CD14-positive monocyte (primary cell): ENCODE results near the gene NPAS3. TPM values are rescaled to one million over a fixed set of nuclear protein-coding genes. Genes with fewer than 3 reads are reported as not detected.

Experiments
- DNase-seq, 3 donors: peaks; one replicate each; pipeline ENCODE4 v3.0.0-alpha.2; 2011 to 2022
- H2AFZ ChIP-seq: 2 replicates; pipeline ENCODE4 v1.6.0; 2012; ENCODE audit warnings: mild to moderate bottlenecking, low read depth, low read length, inconsistent platforms; ENCODE audit not compliant: insufficient read depth, poor library complexity, severe bottlenecking
- H3K27ac ChIP-seq, 2 donors: 1 replicate in 1 of 2; 2 replicates in 1 of 2; pipeline ENCODE4 v1.5.1; 2012 to 2013; ENCODE audit warnings: low read length in 2 of 2, control low read depth in 1 of 2, inconsistent platforms in 1 of 2, low read depth in 1 of 2, mild to moderate bottlenecking in 1 of 2
- H3K27me3 ChIP-seq, 2 donors: one replicate each; pipeline versions ENCODE4 v1.6.0 to v1.6.1; 2011 to 2013; ENCODE audit warnings: low read length in 2 of 2; ENCODE audit not compliant: control insufficient read depth in 2 of 2, insufficient read depth in 2 of 2
- H3K36me3 ChIP-seq, 2 donors: replicated peaks in 1 of 2; 1 replicate in 1 of 2; 2 replicates in 1 of 2; pipeline versions ENCODE4 v1.5.1 to v1.6.1; 2012 to 2013; ENCODE audit warnings: low read length in 2 of 2, control low read depth in 1 of 2, inconsistent platforms in 1 of 2, mild to moderate bottlenecking in 1 of 2; ENCODE audit not compliant: insufficient read depth in 2 of 2, control insufficient read depth in 1 of 2
- H3K4me1 ChIP-seq, 2 donors: 1 replicate in 1 of 2; 2 replicates in 1 of 2; pipeline versions ENCODE4 v1.5.1 to v1.6.1; 2012 to 2013; ENCODE audit warnings: low read length in 2 of 2, control low read depth in 1 of 2, inconsistent platforms in 1 of 2, mild to moderate bottlenecking in 1 of 2, moderate library complexity in 1 of 2; ENCODE audit not compliant: insufficient read depth in 2 of 2, control insufficient read depth in 1 of 2
- H3K4me2 ChIP-seq: replicated peaks from 2 replicates; pipeline ENCODE3; 2012; ENCODE audit warnings: low read length, moderate library complexity, mild to moderate bottlenecking; ENCODE audit not compliant: poor library complexity, severe bottlenecking; ENCODE audit errors: extremely low read depth
- H3K4me3 ChIP-seq, 3 experiments: fragments of 200-600 bp in 1 of 3; sonication (generic) in 1 of 3; replicated peaks in 1 of 3; 1 replicate in 2 of 3; 2 replicates in 1 of 3; pipeline ENCODE4 v1.5.1; 2011 to 2013; ENCODE audit warnings: low read length in 3 of 3, mild to moderate bottlenecking in 3 of 3, control low read depth in 2 of 3, low read depth in 2 of 3, inconsistent platforms in 1 of 3, moderate library complexity in 1 of 3
- H3K79me2 ChIP-seq: 2 replicates; pipeline ENCODE4 v1.6.0; 2012; ENCODE audit warnings: mild to moderate bottlenecking, control low read depth, inconsistent platforms, low read length, moderate library complexity; ENCODE audit not compliant: insufficient read depth
- H3K9ac ChIP-seq: 2 replicates; pipeline ENCODE4 v1.6.0; 2017; ENCODE audit warnings: low read length, mild to moderate bottlenecking; ENCODE audit not compliant: insufficient read depth, poor library complexity, severe bottlenecking
- H3K9me3 ChIP-seq, 2 donors: replicated peaks in 1 of 2; 1 replicate in 1 of 2; 2 replicates in 1 of 2; pipeline versions ENCODE4 v1.5.1 to v1.6.1; 2012 to 2013; ENCODE audit warnings: low read length in 2 of 2, control low read depth in 1 of 2; ENCODE audit not compliant: control insufficient read depth in 1 of 2, insufficient read depth in 1 of 2
- H4K20me1 ChIP-seq: 2 replicates; pipeline ENCODE4 v1.6.0; 2012; ENCODE audit warnings: mild to moderate bottlenecking, low read length, control low read depth, moderate library complexity; ENCODE audit not compliant: insufficient read depth
- H3K27ac Mint-ChIP-seq, 7 donors: one replicate each; pipeline ENCODE4 v1.8.0; 2020; ENCODE audit warnings: mild to moderate bottlenecking in 7 of 7, mixed read lengths in 7 of 7, moderate library complexity in 6 of 7, inconsistent platforms in 2 of 7
- H3K27me3 Mint-ChIP-seq, 3 donors: one replicate each; pipeline ENCODE4 v1.8.0; 2021 to 2022; ENCODE audit warnings: low read depth in 3 of 3, mild to moderate bottlenecking in 3 of 3, mixed read lengths in 3 of 3, moderate library complexity in 3 of 3, inconsistent platforms in 1 of 3
- H3K36me3 Mint-ChIP-seq, 2 donors: one replicate each; pipeline ENCODE4 v1.8.0; 2020; ENCODE audit warnings: mixed read lengths in 2 of 2, inconsistent platforms in 1 of 2, mild to moderate bottlenecking in 1 of 2
- H3K4me1 Mint-ChIP-seq: one replicate; pipeline ENCODE4 v1.8.0; 2020; ENCODE audit warnings: mild to moderate bottlenecking, mixed read lengths
- H3K4me3 Mint-ChIP-seq, 2 donors: one replicate each; pipeline ENCODE4 v1.8.0; 2020; ENCODE audit warnings: mild to moderate bottlenecking in 2 of 2, mixed read lengths in 2 of 2, moderate library complexity in 1 of 2
- H3K9me3 Mint-ChIP-seq, 7 donors: one replicate each; pipeline ENCODE4 v1.8.0; 2020 to 2022; ENCODE audit warnings: mixed read lengths in 7 of 7, mild to moderate bottlenecking in 6 of 7, moderate library complexity in 6 of 7, inconsistent platforms in 2 of 7
- WGBS: methylation state at CpG from one replicate; pipeline ENCODE4 v1.1.5; 2013; ENCODE audit warnings: missing lambda C conversion rate; ENCODE audit not compliant: insufficient coverage; 5-methylcytosine and 5-hydroxymethylcytosine counted together
- intact Hi-C, 2 donors: fragments of 100-400 bp; cut with micrococcal nuclease; formaldehyde crosslinking; loops; one replicate each; pipeline versions ENCODE4 v1.15.0 to v1.15.1; 2023
- polyA plus RNA-seq, 3 donors: library from polyadenylated mRNA; depleted of rRNA in 1 of 3; unstranded in 2 of 3; stranded (reverse) in 1 of 3; fragments of 300-500 nt in 2 of 3; fragments of >200 nt in 1 of 3; fragmentation: Illumina TruSeq in 2 of 3; gene quantifications; 1 replicate in 2 of 3; 2 replicates in 1 of 3; pipeline ENCODE4 v1.2.3, GENCODE V29; 2012 to 2021
- TF ChIP-seq, protein P1 (sequence below): fragments of 200-600 bp; IDR thresholded peaks from one replicate; pipeline ENCODE4 v1.8.0; 2022; ENCODE audit warnings: antibody characterized with exemption, mild to moderate bottlenecking

NPAS3 gene
- polyA plus RNA-seq, 3 donors = not detected

- Mint-ChIP-seq H3K27me3 (no peaks in the 10 kb centered on the region), H3K27ac (no peak overlapping the region), H3K4me3 (no peak overlapping the region), H3K9me3 (peaks cover 0 to 10% (median 4%) of the 10 kb centered on the region in 7 donors), H3K36me3 (no peaks in the 10 kb centered on the region), H3K4me1 (no peaks in the 10 kb centered on the region)
- Histone ChIP-seq H3K27me3 (no peaks in the 10 kb centered on the region), H2AFZ (no peak overlapping the region), H3K36me3 (no peaks in the 10 kb centered on the region), H3K9me3 (peaks cover 3 to 5% of the 10 kb centered on the region in 2 donors), H3K4me1 (no peaks in the 10 kb centered on the region), H3K79me2 (no peaks in the 10 kb centered on the region), H4K20me1 (no peaks in the 10 kb centered on the region), H3K4me3 (no peak overlapping the region), H3K9ac (no peak overlapping the region), H3K27ac (no peak overlapping the region), H3K4me2 (no peak overlapping the region)
- intact Hi-C loops = no loop called here
- TF ChIP-seq, protein P1, sequence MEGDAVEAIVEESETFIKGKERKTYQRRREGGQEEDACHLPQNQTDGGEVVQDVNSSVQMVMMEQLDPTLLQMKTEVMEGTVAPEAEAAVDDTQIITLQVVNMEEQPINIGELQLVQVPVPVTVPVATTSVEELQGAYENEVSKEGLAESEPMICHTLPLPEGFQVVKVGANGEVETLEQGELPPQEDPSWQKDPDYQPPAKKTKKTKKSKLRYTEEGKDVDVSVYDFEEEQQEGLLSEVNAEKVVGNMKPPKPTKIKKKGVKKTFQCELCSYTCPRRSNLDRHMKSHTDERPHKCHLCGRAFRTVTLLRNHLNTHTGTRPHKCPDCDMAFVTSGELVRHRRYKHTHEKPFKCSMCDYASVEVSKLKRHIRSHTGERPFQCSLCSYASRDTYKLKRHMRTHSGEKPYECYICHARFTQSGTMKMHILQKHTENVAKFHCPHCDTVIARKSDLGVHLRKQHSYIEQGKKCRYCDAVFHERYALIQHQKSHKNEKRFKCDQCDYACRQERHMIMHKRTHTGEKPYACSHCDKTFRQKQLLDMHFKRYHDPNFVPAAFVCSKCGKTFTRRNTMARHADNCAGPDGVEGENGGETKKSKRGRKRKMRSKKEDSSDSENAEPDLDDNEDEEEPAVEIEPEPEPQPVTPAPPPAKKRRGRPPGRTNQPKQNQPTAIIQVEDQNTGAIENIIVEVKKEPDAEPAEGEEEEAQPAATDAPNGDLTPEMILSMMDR = no peak
- DNase-seq = no peak
These were observed 159.3 kb downstream of the NPAS3 start for GRCh38 chr14:33098016-33098415.

GRCh38 chr14:33103489-33103888, 164.8 kb downstream of the NPAS3 start:
- Mint-ChIP-seq H3K9me3 (peaks cover 0 to 2% (median 0%) of the 10 kb centered on the region in 7 donors), H3K36me3 (no peaks in the 10 kb centered on the region), H3K27me3 (no peaks in the 10 kb centered on the region), H3K27ac (no peak overlapping the region), H3K4me3 (no peak overlapping the region), H3K4me1 (no peaks in the 10 kb centered on the region)
- H3K9ac ChIP-seq = no peak overlapping the region
- no peaks in the 10 kb centered on the region for H3K9me3 ChIP-seq
- H3K4me2 ChIP-seq = no peak overlapping the region
- no peaks in the 10 kb centered on the region for H3K79me2 ChIP-seq
- no peaks in the 10 kb centered on the region for H3K4me1 ChIP-seq
- no peak overlapping the region for H3K4me3 ChIP-seq
- no peaks in the 10 kb centered on the region for H4K20me1 ChIP-seq
- no peak overlapping the region for H2AFZ ChIP-seq
- intact Hi-C loops = no loop called here
- H3K27me3 ChIP-seq = no peaks in the 10 kb centered on the region
- no peak for DNase-seq
- TF ChIP-seq, protein P1 = no peak
- H3K27ac ChIP-seq = no peak overlapping the region
- no peaks in the 10 kb centered on the region for H3K36me3 ChIP-seq
- WGBS = 93% methylated on average over 2 of the region's 3 CpGs
